Gastrocnemius medialis (tissue), 4 donors: Measurements from ENCODE around the gene CPSF4L. TPM values are rescaled to one million over a fixed set of nuclear protein-coding genes. Genes with fewer than 3 reads are reported as not detected.
"Not testable (repeated sequence)": the region's sequence is repeated elsewhere in the genome, so short reads cannot be mapped to it uniquely, and the experiment has no call there.

Source experiments
- ATAC-seq, 2 donors: fragments of 150-250 bp; one replicate each; pipeline ENCODE4 v1.9.1; 2016
- DNase-seq, 2 donors: peaks; one replicate each; pipeline ENCODE4 v3.0.0-alpha.2; 2019
- H3K27ac ChIP-seq, 4 donors: fragments of 200-600 bp; sonication (generic); 1 replicate in 1 of 4; 2 replicates in 3 of 4; pipeline ENCODE4 v1.5.1; 2016 to 2018; ENCODE audit warnings: mild to moderate bottlenecking in 2 of 4, moderate library complexity in 1 of 4
- H3K27me3 ChIP-seq, 3 donors: fragments of 200-600 bp; sonication (generic) in 2 of 3; 1 replicate in 1 of 3; 2 replicates in 2 of 3; pipeline versions ENCODE4 v1.5.1 to v1.6.0; 2016 to 2019; ENCODE audit warnings: mild to moderate bottlenecking in 1 of 3, moderate library complexity in 1 of 3
- H3K36me3 ChIP-seq, 2 donors: fragments of 200-600 bp; sonication (generic) in 1 of 2; one replicate each; pipeline ENCODE4 v1.5.1; 2017 to 2018
- H3K4me1 ChIP-seq, 2 donors: fragments of 200-600 bp; sonication (generic) in 1 of 2; one replicate each; pipeline ENCODE4 v1.5.1; 2016 to 2017; ENCODE audit warnings: mild to moderate bottlenecking in 2 of 2
- H3K4me3 ChIP-seq, 4 donors: fragments of 200-600 bp; sonication (generic) in 3 of 4; 1 replicate in 1 of 4; 2 replicates in 3 of 4; pipeline ENCODE4 v1.5.1; 2016 to 2019; ENCODE audit warnings: mild to moderate bottlenecking in 2 of 4
- H3K9me3 ChIP-seq, 3 donors: fragments of 200-600 bp; sonication (generic) in 2 of 3; 1 replicate in 1 of 3; 2 replicates in 2 of 3; pipeline ENCODE4 v1.5.1; 2016 to 2019
- POLR2A ChIP-seq, 2 donors: fragments of 450-650 bp; IDR thresholded peaks; one replicate each; pipeline ENCODE4 v1.6.1; 2017; ENCODE audit warnings: antibody characterized with exemption in 2 of 2, mild to moderate bottlenecking in 2 of 2, moderate library complexity in 2 of 2
- in situ Hi-C, 4 donors: fragments of 200-750 bp; cut with MboI; loops; one replicate each; pipeline versions ENCODE4 v1.15.0 to v1.8.0; 2017; ENCODE audit warnings: low sequenced_read_pairs in 4 of 4
- intact Hi-C: fragments of 100-400 bp; cut with DNase I; formaldehyde crosslinking; loops from one replicate; pipeline ENCODE4 v1.15.1; 2023; ENCODE audit warnings: low total_unique reads
- total RNA-seq, 4 donors: library from RNA; depleted of rRNA; stranded (reverse); fragments of >200 nt; gene quantifications; one replicate each; pipeline versions ENCODE4 v1.1.0 to v1.2.3, GENCODE V29; 2016
- TF ChIP-seq, protein P1 (sequence below), 5 experiments: fragments of 450-650 bp in 3 of 5; fragments of 200-600 bp in 2 of 5; sonication (generic) in 2 of 5; IDR thresholded peaks in 4 of 5; conservative IDR thresholded peaks in 1 of 5; 1 replicate in 4 of 5; 2 replicates in 1 of 5; pipeline ENCODE4 v1.5.1; 2016 to 2019; ENCODE audit warnings: antibody characterized with exemption in 5 of 5, mild to moderate bottlenecking in 3 of 5, moderate library complexity in 3 of 5

The CPSF4L gene
- total RNA-seq, 4 donors from 2014 or later = not detected

DNA sequence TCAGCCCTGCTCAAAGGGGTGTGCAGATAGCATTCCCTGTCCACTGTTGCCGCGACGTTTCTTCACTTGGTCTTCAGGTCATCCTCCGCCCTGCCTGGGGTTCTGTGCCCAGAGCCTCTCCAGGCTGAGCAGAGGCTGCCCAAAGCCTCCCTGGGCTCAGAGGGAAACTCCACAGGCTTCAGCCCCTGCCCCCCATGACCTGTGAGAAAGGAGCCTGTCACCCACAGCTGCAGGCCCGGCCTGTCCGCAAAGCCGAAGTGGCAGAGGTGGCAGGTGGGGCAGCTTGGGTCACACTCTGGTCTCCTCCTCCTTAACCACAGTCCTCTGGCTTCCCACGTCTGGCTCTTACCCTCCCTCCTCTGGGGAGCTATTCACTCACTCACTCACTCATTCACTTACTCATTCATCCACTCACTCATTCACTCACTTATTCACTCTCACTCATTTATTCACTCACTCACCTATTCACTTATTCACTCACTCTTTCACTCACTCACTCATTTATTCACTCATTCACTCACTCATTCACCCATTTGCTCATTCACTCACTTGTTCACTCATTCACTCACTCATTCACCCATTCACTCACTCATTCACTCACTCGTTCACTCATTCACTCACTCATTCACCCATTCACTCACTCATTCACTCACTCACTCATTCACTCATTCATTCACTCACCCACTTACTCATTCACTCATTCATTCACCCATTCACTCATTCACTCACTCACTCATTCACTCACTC lies 7.1 kb upstream of the CPSF4L start:
- H3K27ac ChIP-seq = no peak overlapping the region
- in situ Hi-C loops (no loop called here), intact Hi-C loops (no loop called here)
- no peak overlapping the region for H3K4me3 ChIP-seq
- H3K27me3 ChIP-seq = no peaks in the 10 kb centered on the region
- DNase-seq (no peak), ATAC-seq (no peak)
- no peaks in the 10 kb centered on the region for H3K4me1 ChIP-seq
- no peaks in the 10 kb centered on the region for H3K36me3 ChIP-seq
- TF ChIP-seq, protein P1, sequence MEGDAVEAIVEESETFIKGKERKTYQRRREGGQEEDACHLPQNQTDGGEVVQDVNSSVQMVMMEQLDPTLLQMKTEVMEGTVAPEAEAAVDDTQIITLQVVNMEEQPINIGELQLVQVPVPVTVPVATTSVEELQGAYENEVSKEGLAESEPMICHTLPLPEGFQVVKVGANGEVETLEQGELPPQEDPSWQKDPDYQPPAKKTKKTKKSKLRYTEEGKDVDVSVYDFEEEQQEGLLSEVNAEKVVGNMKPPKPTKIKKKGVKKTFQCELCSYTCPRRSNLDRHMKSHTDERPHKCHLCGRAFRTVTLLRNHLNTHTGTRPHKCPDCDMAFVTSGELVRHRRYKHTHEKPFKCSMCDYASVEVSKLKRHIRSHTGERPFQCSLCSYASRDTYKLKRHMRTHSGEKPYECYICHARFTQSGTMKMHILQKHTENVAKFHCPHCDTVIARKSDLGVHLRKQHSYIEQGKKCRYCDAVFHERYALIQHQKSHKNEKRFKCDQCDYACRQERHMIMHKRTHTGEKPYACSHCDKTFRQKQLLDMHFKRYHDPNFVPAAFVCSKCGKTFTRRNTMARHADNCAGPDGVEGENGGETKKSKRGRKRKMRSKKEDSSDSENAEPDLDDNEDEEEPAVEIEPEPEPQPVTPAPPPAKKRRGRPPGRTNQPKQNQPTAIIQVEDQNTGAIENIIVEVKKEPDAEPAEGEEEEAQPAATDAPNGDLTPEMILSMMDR (IDR thresholded peaks at IDR 0.05 in 4 of 5, conservative IDR thresholded peaks at IDR 0.05 in 1 of 5) = no peak
- TF ChIP-seq POLR2A (IDR thresholded peaks at IDR 0.05) = no peak
- H3K9me3 ChIP-seq = no peaks in the 10 kb centered on the region

DNA sequence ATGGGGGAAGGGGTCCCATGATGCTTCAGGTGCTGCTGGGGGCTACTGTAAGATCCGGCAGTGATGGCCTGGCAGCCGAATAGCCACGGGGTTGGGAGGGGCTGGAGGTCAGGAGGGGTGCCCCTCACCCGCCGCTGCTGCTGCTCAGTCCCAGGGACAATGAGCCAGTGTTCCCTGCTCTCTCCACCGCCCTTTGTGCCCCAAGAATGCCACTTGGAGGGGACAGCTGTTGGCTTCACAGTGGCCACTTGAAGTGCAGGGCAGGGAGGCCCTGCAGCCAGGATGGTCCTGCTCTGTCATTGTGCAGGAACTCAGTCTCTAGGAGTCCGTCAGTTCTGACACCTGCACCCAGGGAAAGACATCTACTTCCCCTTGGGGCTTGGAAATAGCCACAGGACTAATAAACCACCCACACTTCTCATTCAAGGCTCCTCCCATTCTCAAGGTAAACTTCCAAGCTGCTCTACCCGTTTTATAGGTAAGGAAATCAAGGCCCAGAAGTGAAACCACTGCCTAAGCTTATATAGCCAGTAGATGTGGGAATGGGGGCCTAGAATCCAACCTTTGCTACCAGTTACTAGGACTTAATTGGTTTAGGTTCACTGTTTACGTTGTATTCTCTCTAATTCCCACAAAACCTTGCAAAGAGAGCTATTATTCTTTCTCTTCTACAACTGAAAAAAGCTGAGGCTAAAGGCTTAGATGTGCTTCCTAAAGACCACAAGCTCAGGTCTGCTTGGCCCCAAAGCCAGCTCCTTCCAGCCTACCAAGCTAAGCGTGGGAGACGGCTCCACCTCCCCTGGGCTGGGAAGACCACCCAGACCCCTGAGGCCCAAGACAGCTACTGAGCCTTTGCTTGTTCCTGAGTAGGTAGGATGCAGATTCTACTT lies 6.2 kb upstream of the CPSF4L start:
- Histone ChIP-seq H3K9me3 (no peaks in the 10 kb centered on the region), H3K36me3 (no peaks in the 10 kb centered on the region), H3K4me3 (no peak overlapping the region), H3K27ac (no peak overlapping the region), H3K4me1 (no peaks in the 10 kb centered on the region), H3K27me3 (no peaks in the 10 kb centered on the region)
- ATAC-seq = no peak
- no peak for DNase-seq
- in situ Hi-C loops = no loop called here
- TF ChIP-seq, protein P1 (IDR thresholded peaks at IDR 0.05 in 4 of 5, conservative IDR thresholded peaks at IDR 0.05 in 1 of 5) = no peak
- no peak for TF ChIP-seq POLR2A (IDR thresholded peaks at IDR 0.05)
- intact Hi-C loops = no loop called here

DNA sequence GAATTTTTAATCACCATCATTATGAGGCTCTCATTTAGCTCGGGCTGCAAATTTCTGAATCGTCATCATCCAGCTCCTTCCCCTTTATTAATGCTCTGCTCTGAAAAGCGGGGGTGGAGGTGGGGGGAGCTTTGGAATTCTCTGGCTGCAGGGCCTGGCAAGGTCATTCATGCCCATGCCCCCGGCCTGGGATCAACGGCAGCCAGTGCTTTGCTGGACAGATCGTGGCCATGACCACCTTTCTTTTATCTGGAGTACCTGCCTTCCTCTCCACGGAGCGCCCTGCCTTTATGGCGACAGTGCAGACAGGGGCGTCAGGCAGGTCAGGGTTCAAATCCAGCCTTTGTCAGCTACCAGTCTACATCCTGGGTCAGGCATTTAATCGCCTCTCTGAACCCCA lies 5.1 kb upstream of the CPSF4L start:
- in situ Hi-C loops = no loop called here
- no peak overlapping the region for H3K4me3 ChIP-seq
- intact Hi-C loops = no loop called here
- no peaks in the 10 kb centered on the region for H3K27me3 ChIP-seq
- no peaks in the 10 kb centered on the region for H3K36me3 ChIP-seq
- no peak overlapping the region for H3K27ac ChIP-seq
- ATAC-seq (no peak), DNase-seq (no peak)
- no peak for TF ChIP-seq POLR2A (IDR thresholded peaks at IDR 0.05)
- TF ChIP-seq, protein P1 (IDR thresholded peaks at IDR 0.05 in 4 of 5, conservative IDR thresholded peaks at IDR 0.05 in 1 of 5) = no peak
- H3K9me3 ChIP-seq = no peaks in the 10 kb centered on the region
- no peaks in the 10 kb centered on the region for H3K4me1 ChIP-seq

DNA sequence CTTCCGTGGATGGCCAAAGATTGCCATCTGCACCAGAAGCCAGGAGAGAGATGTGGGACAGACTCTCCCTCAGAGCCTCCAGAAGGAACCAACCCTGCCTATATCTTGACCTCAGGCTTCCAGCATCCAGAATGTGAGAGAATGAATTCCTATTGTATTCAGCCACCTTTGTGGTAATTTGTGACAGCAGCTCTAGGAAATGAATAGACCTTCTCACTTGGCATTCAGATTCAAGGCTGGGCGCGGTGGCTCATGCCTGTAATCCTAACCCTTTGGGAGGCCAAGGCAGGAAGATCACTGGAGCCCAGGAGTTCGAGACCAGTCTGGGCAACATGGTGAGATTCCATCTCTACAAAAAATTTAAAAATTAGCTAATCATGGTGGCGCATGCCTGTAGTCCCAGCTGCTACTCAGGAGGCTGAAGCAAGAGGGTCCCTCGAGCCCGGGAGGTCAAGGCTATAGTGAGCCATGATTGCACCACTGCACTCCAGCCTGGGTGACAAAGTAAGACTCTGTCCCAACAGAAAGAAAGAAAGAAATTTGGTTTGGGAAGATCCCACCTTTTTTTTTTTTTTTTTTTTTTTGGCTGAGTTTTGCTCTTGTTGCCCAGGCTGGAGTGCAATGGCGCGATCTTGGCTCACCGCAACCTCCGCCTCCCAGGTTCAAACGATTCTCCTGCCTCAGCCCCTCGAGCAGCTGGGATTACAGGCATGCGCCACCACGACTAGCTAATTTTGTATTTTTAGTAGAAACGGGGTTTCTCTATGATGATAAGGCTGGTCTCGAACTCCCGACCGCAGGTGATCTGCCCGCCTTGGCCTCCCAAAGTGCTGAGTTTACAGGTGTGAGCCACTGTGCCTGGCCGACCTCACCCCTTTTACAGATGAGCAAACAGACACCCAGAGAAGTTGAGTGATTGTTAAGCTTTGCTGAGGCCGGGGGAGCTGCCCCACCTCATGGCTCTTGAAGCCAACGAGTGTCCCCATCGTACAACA lies 4.3 kb upstream of the CPSF4L start:
- ATAC-seq (no peak), DNase-seq (no peak)
- TF ChIP-seq POLR2A (IDR thresholded peaks at IDR 0.05) = no peak
- TF ChIP-seq, protein P1 (IDR thresholded peaks at IDR 0.05 in 4 of 5, conservative IDR thresholded peaks at IDR 0.05 in 1 of 5) = no peak
- in situ Hi-C loops (no loop called here), intact Hi-C loops (no loop called here)
- Histone ChIP-seq H3K36me3 (no peaks in the 10 kb centered on the region), H3K9me3 (no peaks in the 10 kb centered on the region), H3K4me1 (no peaks in the 10 kb centered on the region), H3K4me3 (no peak overlapping the region), H3K27ac (no peak overlapping the region), H3K27me3 (no peaks in the 10 kb centered on the region)

DNA sequence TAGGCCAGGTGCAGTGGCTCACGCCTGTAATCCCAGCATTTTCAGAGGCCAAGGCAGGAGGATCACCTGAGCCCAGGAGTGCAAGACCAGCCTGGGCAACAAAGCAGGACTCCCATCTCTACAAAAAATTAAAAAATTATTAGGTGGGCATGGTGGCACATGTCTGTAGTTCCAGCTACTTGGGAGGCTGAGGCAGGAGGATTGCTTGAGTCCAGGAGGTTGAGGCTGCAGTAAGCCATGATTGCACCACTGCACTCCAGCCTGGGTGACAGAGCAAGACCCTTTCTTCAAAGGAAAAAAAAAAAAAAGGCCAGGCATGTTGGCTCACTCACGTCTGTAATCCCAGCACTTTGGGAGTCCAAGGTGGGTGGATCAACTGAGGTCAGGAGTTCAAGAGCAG lies 2.8 kb upstream of the CPSF4L start:
- DNase-seq, H3K36me3 ChIP-seq, H3K9me3 ChIP-seq, intact Hi-C loops, ATAC-seq, H3K27me3 ChIP-seq, H3K4me3 ChIP-seq, H3K4me1 ChIP-seq, H3K27ac ChIP-seq, in situ Hi-C loops: not testable (repeated sequence)
